Endothelial cell of umbilical vein (primary cell): ENCODE data around the gene IL18. TPM values are rescaled to one million over a fixed set of nuclear protein-coding genes. Genes with fewer than 3 reads are reported as not detected.
"Not testable (repeated sequence)": the region's sequence is repeated elsewhere in the genome, so short reads cannot be mapped to it uniquely, and the experiment has no call there.

ENCODE experiments used
- BruUV-seq: library from RNA; stranded (reverse); fragments of 400-500 nt; replicated peaks from 2 replicates; lab custom pipeline; 2021; lab: Mats Ljungman, UMichigan
- CTCF ChIA-PET: fragments of 300-600, 350-600 bp; sonication (Branson Sonifier 250); formaldehyde crosslinking; loops from one replicate; lab custom pipeline; 2021; ENCODE audit warnings: antibody characterized with exemption, inconsistent platforms; lab: Charles Lee
- POLR2A ChIA-PET: fragments of 300-600, 350-600 bp; sonication (Branson Sonifier 250); formaldehyde crosslinking; loops from one replicate; lab custom pipeline; 2021; ENCODE audit warnings: antibody characterized with exemption, inconsistent platforms; lab: Charles Lee
- DNase-seq: peaks from one replicate; pipeline ENCODE4 v3.0.0-alpha.2; 2011; ENCODE audit warnings: low read depth, low spot score
- FAIRE-seq: peaks from 2 replicates; lab custom pipeline; 2011; peaks lifted over from hg19 to GRCh38; lab: Jason Lieb, UNC
- H2AFZ ChIP-seq: 2 replicates; pipeline ENCODE4 v1.6.0; 2012; ENCODE audit warnings: low read depth, low read length, control low read depth, inconsistent platforms
- H3K27ac ChIP-seq: 2 replicates; pipeline ENCODE4 v1.5.1; 2011; ENCODE audit warnings: low read depth, mild to moderate bottlenecking, control low read depth, low read length, moderate library complexity; ENCODE audit not compliant: insufficient read depth
- H3K27me3 ChIP-seq, 2 experiments: 2 replicates each; pipeline versions ENCODE4 v1.6.0 to v1.6.1; 2011; ENCODE audit warnings: low read length in 2 of 2, mixed read lengths in 1 of 2; ENCODE audit not compliant: control insufficient read depth in 2 of 2, insufficient read depth in 2 of 2
- H3K36me3 ChIP-seq, 2 experiments: 2 replicates in 1 of 2; 3 replicates in 1 of 2; pipeline ENCODE4 v1.5.1; 2011; ENCODE audit warnings: low read length in 2 of 2, mild to moderate bottlenecking in 1 of 2, moderate library complexity in 1 of 2; ENCODE audit not compliant: control insufficient read depth in 2 of 2, insufficient read depth in 2 of 2; ENCODE audit errors: extremely low read depth in 1 of 2
- H3K4me1 ChIP-seq: 3 replicates; pipeline ENCODE4 v1.5.1; 2011; ENCODE audit warnings: mild to moderate bottlenecking, low read length; ENCODE audit not compliant: control insufficient read depth, insufficient read depth; ENCODE audit errors: extremely low read depth
- H3K4me2 ChIP-seq: 2 replicates; pipeline ENCODE4 v1.6.1; 2011; ENCODE audit warnings: low read length, control low read depth, mixed read lengths; ENCODE audit not compliant: insufficient read depth
- H3K4me3 ChIP-seq, 3 experiments: fragments of 200-600 bp in 1 of 3; sonication (generic), shearing (Covaris generic) in 1 of 3; replicated peaks in 1 of 3; 2 replicates each; pipeline ENCODE4 v1.5.1; 2011 to 2016; ENCODE audit warnings: control low read depth in 3 of 3, low read length in 3 of 3, mild to moderate bottlenecking in 2 of 3, inconsistent platforms in 1 of 3, low read depth in 1 of 3, moderate library complexity in 1 of 3; ENCODE audit not compliant: insufficient read depth in 1 of 3
- H3K79me2 ChIP-seq: 2 replicates; pipeline ENCODE4 v1.6.0; 2012; ENCODE audit warnings: low read length, inconsistent platforms; ENCODE audit not compliant: control insufficient read depth, insufficient read depth
- H3K9ac ChIP-seq: replicated peaks from 2 replicates; pipeline ENCODE3; 2011; ENCODE audit warnings: low read length, control low read depth; ENCODE audit not compliant: insufficient read depth; ENCODE audit errors: extremely low read depth
- H3K9me1 ChIP-seq: replicated peaks from 3 replicates; pipeline ENCODE4 v1.6.0; 2011; ENCODE audit warnings: mild to moderate bottlenecking, low read length; ENCODE audit not compliant: control insufficient read depth, insufficient read depth; ENCODE audit errors: extremely low read depth
- H3K9me3 ChIP-seq: replicated peaks from 2 replicates; pipeline ENCODE4 v1.5.1; 2012; ENCODE audit warnings: low read length, inconsistent platforms; ENCODE audit not compliant: control insufficient read depth, insufficient read depth
- H4K20me1 ChIP-seq: replicated peaks from 2 replicates; pipeline ENCODE3; 2011; ENCODE audit warnings: mild to moderate bottlenecking, low read length; ENCODE audit not compliant: control insufficient read depth, insufficient read depth; ENCODE audit errors: extremely low read depth
- CTCF ChIP-seq, 2 donors: IDR thresholded peaks; 1 replicate in 1 of 2; 2 replicates in 1 of 2; pipeline ENCODE4 v1.5.1; 2011; ENCODE audit warnings: low read length in 2 of 2, mild to moderate bottlenecking in 2 of 2, moderate library complexity in 2 of 2, control low read depth in 1 of 2, inconsistent platforms in 1 of 2, low read depth in 1 of 2; ENCODE audit not compliant: insufficient read depth in 1 of 2; ENCODE audit errors: extremely low read depth in 1 of 2
- EZH2 ChIP-seq: IDR thresholded peaks from 2 replicates; pipeline ENCODE4 v1.6.1; 2012; ENCODE audit warnings: borderline replicate concordance, low read depth, mild to moderate bottlenecking, moderate library complexity, low read length, inconsistent platforms; ENCODE audit not compliant: severe bottlenecking
- FOS ChIP-seq: IDR thresholded peaks from 2 replicates; pipeline ENCODE4 v1.6.1; 2011; ENCODE audit warnings: mild to moderate bottlenecking, low read length, moderate library complexity, borderline replicate concordance; ENCODE audit not compliant: insufficient read depth
- GATA2 ChIP-seq: IDR thresholded peaks from 2 replicates; pipeline ENCODE4 v1.7.0; 2011; ENCODE audit warnings: low read depth, mild to moderate bottlenecking, moderate library complexity, mixed read lengths, low read length; ENCODE audit not compliant: insufficient read length, insufficient read depth
- JUN ChIP-seq: IDR thresholded peaks from 2 replicates; pipeline ENCODE4 v1.6.1; 2011; ENCODE audit warnings: borderline replicate concordance, low read depth; ENCODE audit not compliant: insufficient read length, insufficient read depth
- MAX ChIP-seq: IDR thresholded peaks from 2 replicates; pipeline ENCODE4 v1.6.1; 2011; ENCODE audit not compliant: insufficient read depth, insufficient read length
- MYC ChIP-seq: IDR thresholded peaks from one replicate; pipeline ENCODE4 v1.6.1; 2011; ENCODE audit warnings: mild to moderate bottlenecking, low read depth, low read length
- POLR2A ChIP-seq: IDR thresholded peaks from 2 replicates; pipeline ENCODE4 v1.6.1; 2012; ENCODE audit warnings: low read depth, mild to moderate bottlenecking, control low read depth, low read length
- POLR2AphosphoS5 ChIP-seq: IDR thresholded peaks from 2 replicates; pipeline ENCODE4 v1.6.1; 2012; ENCODE audit warnings: low read depth, mild to moderate bottlenecking, control low read depth, low read length, moderate library complexity; ENCODE audit not compliant: insufficient read depth
- dilution Hi-C: fragments of 300-500 bp; cut with MboI; formaldehyde crosslinking; loops from one replicate; pipeline ENCODE4 v1.15.0; 2019; ENCODE audit warnings: low sequenced_read_pairs; ENCODE audit not compliant: extremely low pct_ligation_motif_present
- intact Hi-C: fragments of 100-400 bp; cut with micrococcal nuclease; formaldehyde crosslinking; loops from one replicate; pipeline ENCODE4 v1.10.0; 2022
- polyA plus RNA-seq, 4 experiments: library from polyadenylated mRNA; depleted of rRNA in 3 of 4; stranded (reverse) in 3 of 4; unstranded in 1 of 4; fragments of >200 nt; gene quantifications; 2 replicates each; pipeline versions ENCODE4 v1.2.1 to v1.2.3, GENCODE V29; 2011 to 2012; ENCODE audit warnings: missing spikeins in 1 of 4
- total RNA-seq: library from RNA; stranded (reverse); gene quantifications from 2 replicates; pipeline ENCODE4 v1.2.3, GENCODE V29; 2021

IL18 gene
- total and polyA plus RNA-seq, 2 donors (not counting 3 experiments of a cell fraction or from before 2014, with no cell fraction given) = 0.73 to 1.5 TPM

- FAIRE-seq = not testable (repeated sequence)
Measured at GRCh38 chr11:112162200-112162599, 1.7 kb downstream of the IL18 start.

GRCh38 chr11:112161012-112161411 is 2.9 kb downstream of the IL18 start:
- Histone ChIP-seq H3K27ac (no peak overlapping the region), H3K9me1 (no peaks in the 10 kb centered on the region), H3K9me3 (no peaks in the 10 kb centered on the region), H3K79me2 (no peaks in the 10 kb centered on the region), H4K20me1 (no peaks in the 10 kb centered on the region), H3K4me1 (peaks cover 21% of the 10 kb centered on the region), H3K36me3 (no peaks in the 10 kb centered on the region), H3K4me3 (no peak overlapping the region), H3K9ac (no peak overlapping the region), H3K27me3 (no peaks in the 10 kb centered on the region), H2AFZ (no peak overlapping the region), H3K4me2 (no peak overlapping the region)
- no TSS peak for BruUV-seq
- TF ChIP-seq POLR2AphosphoS5 (no peak), FOS (no peak), MAX (no peak), POLR2A (no peak), CTCF (IDR thresholded peaks at IDR 0.05; ENCODE audit: extremely low read depth in 1 of 2, insufficient read depth in 1 of 2, low read depth in 1 of 2, low read length in 2 of 2) (no peak), GATA2 (no peak), MYC (no peak), EZH2 (no peak), JUN (no peak)
- ChIA-PET CTCF (interaction anchor here (1.7 kb wide), 1 partner anchor 13 kb away, joined by 4 read pairs; no protein-coding TSS in a partner anchor), POLR2A (no interaction called here)
- dilution Hi-C loops = no loop called here
- FAIRE-seq = no peak
- intact Hi-C loops = no loop called here
- no peak for DNase-seq

More at GRCh38 chr11:112162200-112162599, 1.7 kb downstream of the IL18 start:
- H3K27ac ChIP-seq, H3K9me1 ChIP-seq, H3K4me2 ChIP-seq, BruUV-seq, H3K9me3 ChIP-seq, H3K9ac ChIP-seq, H3K36me3 ChIP-seq, H3K4me3 ChIP-seq, H3K27me3 ChIP-seq, H2AFZ ChIP-seq, DNase-seq, POLR2A ChIA-PET, H4K20me1 ChIP-seq, intact Hi-C loops, H3K79me2 ChIP-seq, dilution Hi-C loops: not testable (repeated sequence)
- CTCF ChIA-PET = interaction anchor here (1.0 to 3.4 kb wide), 3 partner anchors 14 to 49 kb away, joined by 3 to 13 read pairs (median 7); partner anchors contain the start of gene BCO2
- H3K4me1 ChIP-seq = peaks cover 16% of the 10 kb centered on the region
